Mammary microvascular endothelial cell (primary cell): Measurements from ENCODE around the gene RAB24. TPM values are rescaled to one million over a fixed set of nuclear protein-coding genes. Genes with fewer than 3 reads are reported as not detected.

Experiments
- total RNA-seq: library from RNA; depleted of rRNA; stranded (reverse); fragments of >200 nt; gene quantifications from 2 replicates; pipeline ENCODE4 v1.2.3, GENCODE V29; 2015

The RAB24 gene
- total RNA-seq: 21.7 and 27.0 TPM in 2 replicates

DNA sequence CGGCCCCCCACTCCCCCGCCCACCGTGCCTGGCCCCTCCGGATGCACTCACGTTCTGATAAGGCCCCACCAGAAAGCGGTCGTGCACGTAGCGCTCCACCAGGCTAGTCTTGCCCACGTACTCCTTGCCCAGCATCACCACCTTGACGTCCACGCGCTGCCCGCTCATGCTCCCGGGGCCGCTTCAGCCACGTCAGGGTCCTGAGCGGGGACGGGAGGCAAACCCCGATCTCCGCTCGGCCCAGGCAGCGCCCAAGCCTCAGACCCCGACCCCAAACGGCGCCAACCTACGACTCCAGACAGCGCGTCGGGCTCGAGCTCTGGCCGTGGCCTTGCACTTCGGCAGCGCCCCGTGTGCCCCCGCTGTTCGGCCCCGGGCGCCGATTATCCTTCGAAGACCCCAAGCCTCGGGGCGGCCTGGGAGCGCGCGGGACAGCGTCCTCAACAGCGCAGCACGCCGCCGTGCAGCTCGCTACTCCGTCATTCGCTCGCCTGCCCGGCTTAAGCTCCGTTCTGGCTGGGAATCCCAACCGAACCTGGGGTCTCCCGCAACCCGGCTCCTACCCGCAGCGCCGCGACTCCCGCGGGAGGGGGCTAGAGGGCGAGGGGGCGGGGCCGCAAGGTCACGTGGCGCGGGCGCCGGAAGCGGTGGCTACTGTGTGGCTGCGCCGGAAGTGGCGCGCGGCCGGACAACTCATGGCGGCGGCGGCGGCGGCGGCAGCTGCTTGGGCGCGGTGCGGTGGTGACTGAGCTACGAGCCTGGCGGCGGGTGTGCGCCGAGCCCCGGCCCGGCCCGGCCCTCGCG is at the start of gene RAB24, which contains the start of gene PRELID1:
Gene RAB24, minus strand, starts transcription at position 599 of the 804 bp plus-strand sequence. Its CDS starts 431 bp downstream, at position 168.
Gene PRELID1, plus strand, starts transcription at position 679 of the 804 bp plus-strand sequence. CDS start 187 bp downstream, outside the sequence.

DNA sequence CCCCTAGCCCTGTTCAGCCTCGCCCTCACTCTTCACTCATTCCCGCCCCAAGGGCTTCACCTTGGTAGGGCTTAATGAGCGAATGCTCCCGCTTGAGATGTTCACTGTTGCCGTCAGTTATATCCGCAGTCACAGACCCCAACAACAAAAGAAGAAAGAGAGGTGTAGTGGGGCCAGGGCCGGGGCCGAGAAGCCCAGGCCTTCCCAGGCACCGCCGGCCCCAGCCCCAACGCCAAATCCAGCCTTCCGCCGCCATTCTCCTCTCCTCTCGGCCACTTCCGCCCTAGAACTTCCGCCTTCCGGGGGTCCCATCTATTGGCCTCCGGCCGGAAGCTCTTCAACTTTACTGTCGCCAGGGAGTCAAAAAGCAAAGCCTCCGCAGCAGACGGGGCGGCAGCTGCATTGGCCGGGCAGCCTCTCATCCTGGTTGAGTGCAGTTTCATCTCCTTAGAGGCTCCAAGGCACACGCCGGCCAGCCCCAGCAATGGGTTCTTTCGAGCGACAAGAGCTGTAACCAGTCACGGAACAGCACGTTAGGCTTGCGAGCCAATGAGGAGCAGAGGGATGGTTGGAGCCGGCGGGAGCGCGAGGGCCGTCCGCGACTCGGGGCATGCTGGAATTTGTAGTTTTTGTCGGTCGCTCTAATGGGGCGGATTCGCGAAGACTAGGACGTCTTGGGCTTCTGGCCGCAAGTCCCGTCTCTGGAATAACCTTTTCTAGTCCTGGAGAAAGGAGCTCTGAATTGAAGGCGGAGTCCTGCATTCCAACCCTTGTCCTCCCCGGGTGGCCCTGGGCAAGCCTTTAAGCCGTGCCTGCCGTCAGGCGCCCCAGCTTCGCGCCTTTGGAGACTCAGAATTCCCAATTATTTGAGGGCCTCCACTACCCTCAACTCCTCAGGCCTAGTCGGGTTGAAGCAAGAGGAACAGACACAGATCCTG is 48.1 kb upstream of the RAB24 start, which contains the start of gene LMAN2:
Gene LMAN2, minus strand, starts transcription at position 277 of the 938 bp plus-strand sequence. Its CDS starts 21 bp downstream, at position 256.

GRCh38 chr5:177311723-177312648 is 8.5 kb upstream of the RAB24 start, which contains the start of gene MXD3:
TSS of gene MXD3 (minus strand) at chr5:177311898. CDS start at chr5:177311830, 68 bp downstream.

Other genes with a start within 250 kb of the RAB24 start
- 1.7 and 2.3 TPM in 2 replicates for gene FGFR4, start 216.8 kb downstream of the RAB24 start, total RNA-seq
- 25.9 and 28.7 TPM in 2 replicates for gene NSD1, start 169.9 kb downstream of the RAB24 start, total RNA-seq
- gene PRELID1, start 80 bp upstream of the RAB24 start, total RNA-seq: 237 TPM in 2 replicates
- gene MXD3, start 8.2 kb upstream of the RAB24 start, total RNA-seq: 32.0 and 68.0 TPM in 2 replicates
- 259 and 320 TPM in 2 replicates for gene LMAN2, start 47.9 kb upstream of the RAB24 start, total RNA-seq
- gene RGS14, start 54.2 kb upstream of the RAB24 start, total RNA-seq: 7.2 and 7.9 TPM in 2 replicates
- not detected in 2 replicates for gene SLC34A1, start 80.7 kb upstream of the RAB24 start, total RNA-seq
- gene PFN3, start 96.9 kb upstream of the RAB24 start, total RNA-seq: not detected in 2 replicates
- 0.89 and 1.4 TPM in 2 replicates for gene F12, start 105.8 kb upstream of the RAB24 start, total RNA-seq
- gene GRK6, start 123.0 kb upstream of the RAB24 start, total RNA-seq: 47.7 TPM in 2 replicates
- gene PRR7, start 143.1 kb upstream of the RAB24 start, total RNA-seq: 12.1 and 18.9 TPM in 2 replicates
- 243 and 248 TPM in 2 replicates for gene DBN1, start 169.9 kb upstream of the RAB24 start, total RNA-seq
- 167 and 210 TPM in 2 replicates for gene PDLIM7, start 193.9 kb upstream of the RAB24 start, total RNA-seq
- 3.2 and 4.4 TPM in 2 replicates for gene DOK3, start 206.1 kb upstream of the RAB24 start, total RNA-seq
- 106 and 138 TPM in 2 replicates for gene DDX41, start 213.2 kb upstream of the RAB24 start, total RNA-seq